SK-N-DZ (cell line): ENCODE results near the gene NPEPPS. TPM values are rescaled to one million over a fixed set of nuclear protein-coding genes. Genes with fewer than 3 reads are reported as not detected.
"Not testable (repeated sequence)": the region's sequence is repeated elsewhere in the genome, so short reads cannot be mapped to it uniquely, and the experiment has no call there.

Source experiments
- DNase-seq: peaks from one replicate; pipeline ENCODE4 v3.0.0-alpha.2; 2015; ENCODE audit warnings: low spot score
- polyA plus RNA-seq, 2 experiments: library from polyadenylated mRNA; depleted of rRNA; stranded (reverse); fragments of >200 nt; gene quantifications; 2 replicates each; pipeline ENCODE4 v1.2.3, GENCODE V29; 2014

Gene NPEPPS, protein sequence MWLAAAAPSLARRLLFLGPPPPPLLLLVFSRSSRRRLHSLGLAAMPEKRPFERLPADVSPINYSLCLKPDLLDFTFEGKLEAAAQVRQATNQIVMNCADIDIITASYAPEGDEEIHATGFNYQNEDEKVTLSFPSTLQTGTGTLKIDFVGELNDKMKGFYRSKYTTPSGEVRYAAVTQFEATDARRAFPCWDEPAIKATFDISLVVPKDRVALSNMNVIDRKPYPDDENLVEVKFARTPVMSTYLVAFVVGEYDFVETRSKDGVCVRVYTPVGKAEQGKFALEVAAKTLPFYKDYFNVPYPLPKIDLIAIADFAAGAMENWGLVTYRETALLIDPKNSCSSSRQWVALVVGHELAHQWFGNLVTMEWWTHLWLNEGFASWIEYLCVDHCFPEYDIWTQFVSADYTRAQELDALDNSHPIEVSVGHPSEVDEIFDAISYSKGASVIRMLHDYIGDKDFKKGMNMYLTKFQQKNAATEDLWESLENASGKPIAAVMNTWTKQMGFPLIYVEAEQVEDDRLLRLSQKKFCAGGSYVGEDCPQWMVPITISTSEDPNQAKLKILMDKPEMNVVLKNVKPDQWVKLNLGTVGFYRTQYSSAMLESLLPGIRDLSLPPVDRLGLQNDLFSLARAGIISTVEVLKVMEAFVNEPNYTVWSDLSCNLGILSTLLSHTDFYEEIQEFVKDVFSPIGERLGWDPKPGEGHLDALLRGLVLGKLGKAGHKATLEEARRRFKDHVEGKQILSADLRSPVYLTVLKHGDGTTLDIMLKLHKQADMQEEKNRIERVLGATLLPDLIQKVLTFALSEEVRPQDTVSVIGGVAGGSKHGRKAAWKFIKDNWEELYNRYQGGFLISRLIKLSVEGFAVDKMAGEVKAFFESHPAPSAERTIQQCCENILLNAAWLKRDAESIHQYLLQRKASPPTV
- polyA plus RNA-seq (2014; cell fraction: cytosol; rRNA removed) = 32.5 and 41.1 TPM in 2 replicates
- 68.4 and 105 TPM in 2 replicates for polyA plus RNA-seq (2014; cell fraction: nucleus; rRNA removed)

GRCh38 chr17:47530557-47531232 lies at the start of gene NPEPPS:
Gene NPEPPS (plus strand): TSS chr17:47531108. CDS start chr17:47531301, 193 bp downstream.
- peak; percentile 83 for DNase-seq

DNA sequence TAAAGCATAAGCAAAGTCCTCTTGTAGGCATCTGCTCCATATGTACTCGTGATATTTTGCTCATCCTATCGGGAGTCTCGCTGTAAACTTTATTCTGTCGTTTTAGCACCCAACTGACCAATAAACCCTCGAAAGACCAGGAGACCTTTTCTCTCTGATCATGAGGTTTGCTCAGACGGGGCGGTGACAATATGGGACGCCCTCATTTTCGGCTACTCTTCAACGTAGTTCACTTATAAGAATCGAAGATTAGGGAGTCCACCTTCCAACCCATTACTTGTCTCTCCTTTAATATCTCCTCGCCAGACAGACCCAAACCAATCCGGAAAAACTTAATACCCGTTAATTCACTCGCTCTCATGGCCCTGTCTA lies 39.1 kb upstream of the NPEPPS start:
- not testable (repeated sequence) for DNase-seq

DNA sequence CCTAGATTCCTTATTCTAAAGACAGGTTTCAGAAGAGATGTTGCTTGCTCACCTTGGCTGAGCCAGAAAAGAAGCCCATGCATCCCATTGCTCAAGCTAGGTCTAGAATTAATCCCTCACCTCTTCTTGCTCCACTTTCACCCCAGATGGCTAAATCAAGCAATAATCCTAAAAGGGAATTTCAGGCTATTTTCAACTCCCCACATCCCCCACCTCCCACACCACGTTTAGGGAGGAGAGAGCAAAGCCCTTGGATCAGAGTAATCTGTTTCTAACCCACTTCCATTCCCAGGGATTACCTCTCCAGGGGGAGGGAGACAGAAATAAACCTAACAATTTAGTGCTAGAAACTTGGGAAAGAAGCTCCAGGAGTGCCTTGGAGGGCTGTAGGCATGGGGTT lies 31.8 kb upstream of the NPEPPS start:
- not testable (repeated sequence) for DNase-seq

GRCh38 chr17:47499494-47499893 lies 31.4 kb upstream of the NPEPPS start:
- DNase-seq = not testable (repeated sequence)

GRCh38 chr17:47500620-47501019 lies 30.3 kb upstream of the NPEPPS start:
- DNase-seq = peak; percentile 20

- peak; percentile 29 for DNase-seq
These were observed 28.7 kb upstream of the NPEPPS start for GRCh38 chr17:47502122-47502731.

DNA sequence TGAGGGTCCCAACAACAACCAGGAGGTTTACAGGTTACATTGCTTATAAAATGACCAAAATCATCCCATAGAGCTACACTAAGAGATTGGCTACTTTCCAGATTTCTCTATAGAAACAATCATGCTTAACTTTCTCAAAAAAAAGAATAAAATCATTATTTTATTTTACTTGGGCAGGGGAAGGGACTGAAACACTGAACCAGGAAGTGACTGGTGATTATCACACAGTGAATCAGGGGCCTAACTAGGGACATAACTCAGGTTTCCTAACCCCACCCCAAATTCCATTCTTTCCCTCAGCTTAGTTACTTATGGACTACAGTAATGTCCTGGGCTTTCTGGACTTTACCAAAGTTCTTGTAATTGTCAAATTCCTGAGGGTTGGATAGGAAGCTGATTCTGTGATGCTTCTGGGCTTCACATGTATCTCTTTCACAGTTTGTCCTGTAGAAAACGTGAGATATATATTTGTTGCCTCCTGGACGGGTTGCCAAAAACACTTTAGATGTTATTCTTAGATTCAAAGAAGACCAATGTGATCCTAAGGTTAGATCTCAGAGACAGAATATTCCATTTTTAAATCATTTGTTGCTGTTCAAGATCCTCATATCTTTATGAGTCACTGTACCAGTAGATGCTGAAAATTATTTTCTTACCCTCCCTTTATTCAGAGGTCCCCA lies 28.0 kb upstream of the NPEPPS start:
- DNase-seq = not testable (repeated sequence)

GRCh38 chr17:47511701-47512146 lies 19.2 kb upstream of the NPEPPS start:
- not testable (repeated sequence) for DNase-seq

DNA sequence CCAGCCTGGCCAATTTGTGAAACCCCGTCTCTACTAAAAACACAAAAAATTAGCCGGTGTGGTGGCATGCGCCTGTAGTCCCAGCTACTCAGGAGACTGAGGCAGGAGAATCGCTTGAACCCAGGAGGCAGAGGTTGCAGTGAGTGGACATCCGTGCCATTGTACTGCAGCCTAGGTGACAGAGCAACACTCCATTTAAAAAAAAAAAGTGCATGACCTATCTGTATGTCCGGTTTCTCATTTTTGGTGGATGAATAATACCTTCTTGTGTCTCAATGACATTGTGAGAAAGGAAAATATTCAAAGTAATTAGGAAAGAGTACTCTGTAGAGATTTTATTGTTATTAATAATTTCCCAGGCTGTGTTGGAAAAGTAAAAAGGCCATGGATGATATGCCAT lies 17.6 kb upstream of the NPEPPS start:
- not testable (repeated sequence) for DNase-seq

- not testable (repeated sequence) for DNase-seq
These were observed 12.0 kb upstream of the NPEPPS start for GRCh38 chr17:47518880-47519279.

GRCh38 chr17:47519365-47519764 lies 11.5 kb upstream of the NPEPPS start:
- DNase-seq = not testable (repeated sequence)

DNA sequence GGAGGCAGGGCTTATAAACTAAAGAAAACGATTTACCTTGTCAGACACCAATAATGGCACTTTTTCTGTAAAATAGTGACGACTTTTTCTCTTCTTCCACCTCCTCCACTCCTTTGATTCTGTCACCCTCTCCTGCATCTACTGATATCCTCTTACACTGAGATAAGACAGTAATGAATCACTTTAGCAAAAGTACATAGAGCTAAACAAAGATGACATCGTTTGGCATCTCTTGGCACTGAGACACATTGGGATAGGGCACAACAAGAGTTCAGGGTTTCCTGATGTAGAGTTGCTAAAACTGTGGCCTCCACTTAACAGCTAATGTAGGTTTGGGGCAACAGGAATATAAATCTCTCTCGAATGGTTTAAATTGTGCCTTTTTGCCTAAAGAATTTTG lies 10.6 kb upstream of the NPEPPS start:
- not testable (repeated sequence) for DNase-seq

DNA sequence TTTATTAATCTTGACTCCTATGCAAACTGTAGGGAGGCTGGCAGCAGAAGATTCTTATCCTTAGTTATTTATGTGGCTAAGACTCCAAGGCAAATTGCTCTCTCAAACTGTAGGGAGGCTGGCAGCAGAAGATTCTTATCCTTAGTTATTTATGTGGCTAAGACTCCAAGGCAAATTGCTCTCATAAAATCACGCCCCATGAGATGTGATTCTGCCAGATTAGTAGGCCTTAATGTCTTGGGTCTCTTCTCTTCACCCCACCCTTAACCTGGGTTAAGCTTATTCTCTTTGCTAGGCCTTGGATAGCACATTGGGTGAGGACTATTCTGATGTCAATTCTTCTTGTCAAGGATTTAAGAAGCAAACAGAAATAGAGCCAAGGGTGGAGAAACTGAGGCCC lies 9.5 kb upstream of the NPEPPS start:
- peak; percentile 18 for DNase-seq

GRCh38 chr17:47522341-47522740 lies 8.6 kb upstream of the NPEPPS start:
- not testable (repeated sequence) for DNase-seq

- not testable (repeated sequence) for DNase-seq
These were observed 419 bp downstream of the NPEPPS start for GRCh38 chr17:47531233-47531820.

DNA sequence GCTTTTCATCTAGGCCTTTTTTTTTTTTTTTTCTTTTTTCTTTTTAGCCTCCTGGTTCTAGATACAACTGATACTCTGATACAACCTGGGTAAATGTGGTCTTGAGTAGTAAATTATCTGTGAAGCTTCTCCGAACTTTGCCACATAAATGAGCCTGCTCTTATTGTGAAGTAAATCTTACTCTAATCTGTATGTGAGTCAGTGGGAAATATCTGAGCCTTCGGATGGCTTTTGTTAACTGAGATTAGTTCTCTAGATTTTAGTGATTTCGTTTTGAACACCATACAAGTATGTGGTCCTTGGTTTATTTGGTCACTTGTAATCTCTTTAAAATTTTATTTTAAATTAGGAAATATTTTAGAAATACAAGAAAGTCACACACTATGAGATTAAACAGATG lies 8.2 kb downstream of the NPEPPS start:
- DNase-seq = not testable (repeated sequence)

- not testable (repeated sequence) for DNase-seq
These were observed 10.8 kb downstream of the NPEPPS start for GRCh38 chr17:47541676-47542075.

- DNase-seq = not testable (repeated sequence)
These were observed 13.4 kb downstream of the NPEPPS start for GRCh38 chr17:47544327-47544726.

DNA sequence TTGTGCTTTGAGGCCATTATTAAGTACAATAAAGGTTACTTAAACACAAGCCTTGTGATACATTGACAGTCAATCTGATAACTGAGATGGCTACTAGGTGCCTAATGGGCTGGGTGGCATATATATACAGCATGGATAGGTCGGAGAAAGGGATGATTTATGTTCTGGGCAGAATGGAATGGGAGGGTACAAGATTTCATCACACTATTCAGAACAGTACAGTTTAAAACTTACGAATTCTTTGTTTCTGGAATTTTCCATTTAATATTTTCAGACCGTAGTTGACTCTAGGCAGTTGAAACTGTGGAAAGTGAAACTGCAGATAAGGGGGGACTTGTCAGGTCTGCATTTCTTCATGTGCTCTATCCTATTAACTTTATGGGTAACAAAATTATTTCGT lies 23.8 kb downstream of the NPEPPS start:
- DNase-seq = peak; percentile 1

- not testable (repeated sequence) for DNase-seq
These were observed 25.2 kb downstream of the NPEPPS start for GRCh38 chr17:47556108-47556507.
